NCI-H1436 treated with DMSO at 0.1 percent for 48 hours (cell line): ENCODE measurements around the gene LDB3.

ENCODE experiments used
- DNase-seq: peaks from one replicate; lab custom pipeline; 2025; lab: John Stamatoyannopoulos, UW

Gene LDB3

DNA sequence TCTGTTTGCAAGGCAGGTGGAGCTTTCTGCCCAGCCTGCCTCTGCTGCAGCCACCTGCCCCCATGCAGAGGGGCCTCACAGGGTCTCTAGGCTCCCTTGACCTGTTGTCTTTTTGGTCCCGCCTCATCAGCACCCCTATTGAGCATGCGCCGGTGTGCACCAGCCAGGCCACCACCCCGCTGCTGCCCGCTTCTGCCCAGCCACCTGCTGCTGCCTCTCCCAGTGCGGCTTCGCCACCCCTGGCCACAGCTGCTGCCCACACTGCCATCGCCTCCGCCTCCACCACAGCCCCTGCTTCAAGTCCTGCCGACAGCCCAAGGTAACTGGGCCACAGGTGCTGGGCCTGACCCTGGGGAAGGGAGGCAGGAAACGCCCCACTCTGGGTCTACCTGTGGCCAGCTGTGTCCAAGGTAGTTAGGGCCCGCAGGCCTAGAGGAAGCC is 38.1 kb downstream of the LDB3 start:
- no peak for DNase-seq

- no peak for DNase-seq
These were observed 38.7 kb downstream of the LDB3 start for GRCh38 chr10:86706977-86707376.

DNA sequence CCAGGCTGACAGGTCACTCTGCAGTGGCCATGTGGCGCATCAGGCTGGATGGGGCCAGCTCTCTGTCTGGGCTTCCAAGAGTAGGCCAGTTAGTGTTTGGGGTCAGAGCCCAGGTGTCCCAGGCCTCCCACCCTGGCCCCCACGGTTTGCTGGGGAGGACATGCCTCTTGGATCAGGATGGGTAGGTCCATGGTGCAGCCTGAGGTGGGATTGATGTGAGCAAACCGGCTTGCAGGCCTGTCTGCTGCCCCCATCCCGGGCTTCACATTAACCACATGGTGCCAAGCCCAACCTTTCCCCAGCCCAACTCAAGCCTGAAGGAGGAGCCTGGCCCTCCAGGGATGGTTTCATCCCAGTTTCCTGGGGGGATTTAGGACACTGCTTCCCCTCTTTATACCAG is 39.2 kb downstream of the LDB3 start:
- DNase-seq, result no peak

DNA sequence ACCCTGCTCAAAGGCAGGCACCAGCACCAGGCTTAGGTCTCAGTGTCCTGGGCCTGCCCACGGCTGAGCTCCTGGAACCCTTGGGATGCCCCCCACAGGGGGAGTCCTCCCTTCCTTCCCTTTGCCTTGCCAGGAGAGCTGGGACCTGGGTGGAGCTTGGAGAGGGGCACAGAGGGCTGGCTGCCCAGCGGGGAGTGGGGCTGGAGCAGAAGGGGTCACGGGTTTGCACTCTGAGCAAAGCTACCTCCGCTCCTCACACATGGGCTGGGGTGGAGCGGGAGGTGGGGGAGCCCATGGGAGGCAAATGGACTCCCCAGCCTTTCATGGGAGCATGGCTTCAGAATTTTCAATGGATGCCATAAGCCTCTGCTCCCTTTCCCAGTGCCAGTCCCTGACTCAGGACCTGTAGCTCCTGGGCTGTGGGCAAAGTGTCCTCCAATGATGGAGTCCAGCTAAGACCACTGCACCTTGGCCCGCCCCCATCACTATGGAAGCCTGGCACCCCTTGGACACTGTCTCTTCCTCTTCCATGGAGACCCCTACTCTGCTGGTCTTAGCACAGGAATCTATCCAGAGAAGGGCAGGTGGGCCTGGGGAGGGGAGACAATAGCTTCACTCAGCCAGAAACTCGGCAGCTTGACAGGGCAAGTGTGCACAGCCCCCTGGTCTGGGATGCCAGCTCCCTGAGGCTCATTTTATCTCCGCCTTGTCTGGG is 39.9 kb downstream of the LDB3 start:
- no peak for DNase-seq

- no peak for DNase-seq
These were observed 40.6 kb downstream of the LDB3 start for GRCh38 chr10:86708783-86709380.

- no peak for DNase-seq
These were observed 41.3 kb downstream of the LDB3 start for GRCh38 chr10:86709396-86710185.

- DNase-seq, result peak; percentile 35
These were observed 42.7 kb downstream of the LDB3 start for GRCh38 chr10:86710987-86711512.

GRCh38 chr10:86711513-86712316 is 43.4 kb downstream of the LDB3 start:
- no peak for DNase-seq

- DNase-seq, result no peak
These were observed 44.0 kb downstream of the LDB3 start for GRCh38 chr10:86712317-86712707.

GRCh38 chr10:86715156-86715795 is 47.0 kb downstream of the LDB3 start:
- no peak for DNase-seq

DNA sequence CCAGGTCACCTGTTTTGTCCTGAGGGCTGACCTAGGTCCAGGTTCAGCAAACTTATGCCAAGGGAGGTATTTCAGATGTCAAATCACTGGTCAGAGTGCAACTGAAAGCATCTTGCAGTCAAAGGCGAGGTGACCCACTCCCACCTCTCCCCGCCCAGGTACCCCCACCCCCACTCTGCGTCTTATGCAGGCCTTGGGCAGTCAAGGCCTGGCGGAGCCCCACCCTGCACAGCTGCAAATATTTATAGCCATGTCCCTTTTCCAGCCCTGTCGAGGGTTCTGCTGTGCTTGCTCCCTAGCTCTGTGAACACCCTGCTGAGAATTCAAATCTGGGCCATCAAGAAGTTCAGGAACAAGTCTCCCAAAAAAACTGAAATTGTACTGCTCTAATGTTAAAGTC is 47.5 kb downstream of the LDB3 start:
- DNase-seq, result no peak

DNA sequence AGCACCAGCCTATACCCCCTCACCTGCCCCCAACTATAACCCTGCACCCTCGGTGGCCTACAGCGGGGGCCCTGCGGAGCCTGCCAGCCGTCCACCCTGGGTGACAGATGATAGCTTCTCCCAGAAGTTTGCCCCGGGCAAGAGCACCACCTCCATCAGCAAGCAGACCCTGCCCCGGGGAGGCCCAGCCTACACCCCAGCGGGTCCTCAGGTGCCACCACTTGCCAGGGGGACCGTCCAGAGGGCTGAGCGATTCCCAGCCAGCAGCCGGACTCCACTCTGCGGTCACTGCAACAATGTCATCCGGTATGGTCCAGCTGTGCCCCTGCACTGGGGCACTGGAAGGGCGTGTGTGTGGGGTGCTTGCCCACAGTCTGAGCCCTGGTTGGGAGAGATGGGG is 48.2 kb downstream of the LDB3 start:
- no peak for DNase-seq

GRCh38 chr10:86718556-86718955 is 50.2 kb downstream of the LDB3 start:
- no peak for DNase-seq

DNA sequence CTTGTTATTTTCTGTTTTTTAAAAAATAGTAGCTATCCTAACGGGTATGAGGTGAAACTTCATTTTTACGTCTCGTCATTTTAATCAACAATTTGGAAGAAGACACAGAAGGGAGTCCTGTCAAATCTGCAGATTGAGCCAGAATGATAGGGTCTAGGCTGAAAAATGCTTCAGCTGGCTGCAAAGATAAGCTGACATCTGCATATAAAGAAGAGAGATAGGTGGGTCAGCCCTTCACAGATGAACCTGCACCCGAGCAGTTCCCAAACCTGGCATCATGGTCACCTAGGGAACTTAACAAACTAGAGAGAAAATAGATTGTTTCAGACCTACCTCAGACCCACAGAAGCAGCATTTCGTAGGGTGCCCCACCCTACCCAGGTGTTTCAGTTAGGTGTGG is 52.9 kb downstream of the LDB3 start:
- no peak for DNase-seq

DNA sequence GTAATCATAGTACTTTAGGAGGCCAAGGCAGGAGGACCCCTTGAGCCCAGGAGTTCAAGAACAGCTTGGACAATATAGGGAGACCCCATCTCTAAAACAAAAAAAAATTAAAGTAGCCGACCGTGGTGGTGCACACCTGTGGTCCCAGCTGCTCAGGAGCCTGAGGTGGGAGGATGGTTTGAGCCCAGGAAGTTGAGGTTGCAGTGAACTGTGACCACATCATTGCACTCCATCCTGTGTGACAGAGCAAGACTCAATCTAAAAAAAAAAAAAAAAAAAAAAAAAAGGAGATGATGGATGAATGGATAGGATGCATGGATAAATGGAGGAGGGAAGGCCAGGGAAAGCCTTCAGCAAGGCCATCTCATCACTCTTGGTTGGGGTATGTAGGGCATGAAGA is 54.7 kb downstream of the LDB3 start:
- no peak for DNase-seq

DNA sequence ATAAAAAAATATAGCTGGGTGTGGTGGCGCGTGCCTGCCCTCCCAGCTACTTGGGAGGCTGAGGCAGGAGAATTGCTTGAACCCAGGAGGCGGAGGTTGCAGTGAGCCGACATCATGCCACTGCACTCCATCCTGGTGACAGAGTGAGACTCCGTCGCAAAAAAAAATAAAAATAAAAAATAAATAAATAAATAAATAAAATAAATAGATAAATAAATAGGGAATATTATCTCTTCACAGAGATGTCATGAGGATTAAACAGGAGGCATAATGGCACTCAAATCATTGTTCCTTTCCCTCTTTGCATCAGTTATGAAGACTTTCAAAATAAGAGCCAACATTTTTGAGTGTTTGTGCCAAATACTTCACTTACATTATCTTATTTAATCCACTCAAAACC is 56.1 kb downstream of the LDB3 start:
- no peak for DNase-seq

- DNase-seq, result no peak
These were observed 57.8 kb downstream of the LDB3 start for GRCh38 chr10:86725980-86726676.

DNA sequence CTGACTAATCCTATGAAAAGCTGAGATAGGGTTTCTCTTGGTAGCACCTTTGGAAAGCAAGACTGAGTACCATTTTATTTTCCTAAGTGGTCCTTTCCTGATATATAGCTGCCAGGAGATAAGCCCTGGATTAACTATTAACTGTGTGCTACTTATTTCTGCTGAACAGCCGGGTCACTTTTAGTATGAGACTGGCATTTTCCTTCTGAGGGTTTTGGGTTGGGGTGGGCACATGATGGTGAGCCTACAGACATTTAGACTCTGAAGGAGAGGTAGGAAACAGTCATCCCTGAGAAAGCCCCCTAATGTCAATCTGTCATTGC is 58.3 kb downstream of the LDB3 start:
- no peak for DNase-seq

DNA sequence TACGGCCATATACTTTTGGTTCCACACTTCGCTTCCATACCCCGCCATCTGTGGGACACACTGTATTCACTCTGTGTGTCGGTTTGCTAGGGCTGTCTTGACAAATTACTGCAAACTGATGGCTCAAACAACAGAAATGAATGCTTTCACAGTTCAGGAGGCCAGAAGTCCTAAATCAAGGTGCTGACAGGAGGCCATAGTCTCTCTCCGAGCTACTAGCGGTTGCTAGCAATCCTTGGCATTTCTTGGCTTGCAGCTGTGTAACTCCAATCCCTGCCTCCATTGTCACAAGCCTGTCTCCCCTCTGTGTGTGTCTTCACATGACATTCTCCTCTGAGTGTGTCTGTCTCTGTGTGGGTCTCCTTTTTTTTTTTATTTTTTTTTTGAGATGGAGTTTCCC is 59.2 kb downstream of the LDB3 start:
- DNase-seq, result no peak

- DNase-seq, result no peak
These were observed 59.7 kb downstream of the LDB3 start for GRCh38 chr10:86728056-86728455.

DNA sequence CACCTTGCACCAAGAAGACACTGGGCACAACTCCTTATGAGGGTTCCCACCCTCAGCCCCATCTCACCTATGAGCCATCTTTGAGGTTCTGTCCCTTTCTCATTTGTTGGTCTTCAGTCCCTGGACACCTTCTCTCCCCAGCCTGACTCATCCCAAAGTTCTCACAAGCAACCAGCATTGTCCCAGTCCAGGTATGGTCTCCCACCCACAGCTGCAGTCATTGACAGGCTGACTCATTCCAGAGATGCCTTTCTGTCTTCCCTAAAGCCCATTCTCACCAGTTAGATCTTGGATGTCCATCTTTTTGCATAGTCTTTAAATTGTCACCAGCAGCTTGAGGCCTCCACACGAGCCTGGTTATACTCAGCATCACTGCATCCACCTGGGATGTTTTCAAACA is 61.4 kb downstream of the LDB3 start:
- DNase-seq, result no peak
